GM18907 (cell line): Measurements from ENCODE around the gene SDHAF2.
A peak's percentile ranks its signal among the peaks of the same experiment; 100 is the strongest.
"Not testable (repeated sequence)": the region's sequence is repeated elsewhere in the genome, so short reads cannot be mapped to it uniquely, and the experiment has no call there.

ENCODE experiments used
- ATAC-seq: cut with Tn5 transposase; IDR thresholded peaks from one replicate; pipeline ENCODE4 v1.9.1; 2021; ENCODE audit warnings: mild to moderate bottlenecking, moderate library complexity; ENCODE audit not compliant: unreplicated experiment

The SDHAF2 gene

DNA sequence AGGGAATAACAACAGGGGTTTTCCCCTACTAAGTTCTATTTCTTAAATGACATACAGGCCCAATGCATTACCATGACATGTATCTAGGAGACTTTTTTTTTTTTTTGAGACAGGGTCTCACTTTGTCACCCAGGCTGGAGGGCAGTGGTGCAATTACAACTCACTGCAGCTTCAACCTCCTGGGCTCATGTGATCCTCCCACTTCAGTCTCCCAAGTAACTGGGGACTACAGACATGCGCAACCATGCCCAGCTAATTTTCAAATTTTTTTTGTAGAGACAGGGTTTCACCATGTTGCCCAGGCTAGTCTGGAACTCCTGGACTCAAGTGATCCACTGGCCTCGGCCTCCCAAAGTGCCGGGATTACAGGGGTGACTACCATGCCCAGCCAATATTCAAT is 7.7 kb upstream of the SDHAF2 start:
- ATAC-seq, result no peak

DNA sequence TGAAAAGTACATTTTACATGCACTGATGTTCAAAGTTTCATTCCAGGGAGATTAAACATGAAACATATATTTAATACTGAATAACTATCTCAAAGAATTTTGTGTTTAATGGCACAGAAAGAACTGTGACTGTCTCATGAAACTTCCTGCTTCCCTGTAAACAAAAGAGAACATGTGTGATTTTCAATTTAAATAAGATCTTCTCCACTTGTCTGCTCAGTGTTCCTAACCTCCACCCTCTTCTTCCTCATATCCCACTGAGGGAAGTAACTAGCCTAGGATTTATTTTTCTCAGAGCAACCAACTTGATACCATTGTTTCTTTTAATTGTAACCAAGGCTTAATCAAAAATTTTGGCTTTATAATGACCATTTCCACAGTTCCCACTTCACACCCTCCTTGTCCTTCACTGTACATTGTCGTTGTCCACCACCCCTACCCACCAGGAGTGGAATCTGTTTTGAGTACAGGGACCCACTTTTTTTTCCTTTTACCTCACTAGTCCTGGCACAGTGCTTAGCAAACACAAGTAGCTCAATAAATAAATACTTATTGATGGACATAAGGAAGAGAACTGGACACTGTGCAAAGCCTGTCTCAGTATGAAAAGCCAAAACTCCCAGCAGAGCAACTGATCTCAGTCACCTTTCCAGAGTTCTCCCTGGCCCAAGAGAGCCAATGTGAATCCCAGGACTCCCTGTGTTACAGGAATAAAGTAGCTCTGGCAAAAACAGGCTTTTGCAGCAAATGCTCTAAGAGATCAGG is 4.4 kb upstream of the SDHAF2 start:
- no peak for ATAC-seq

DNA sequence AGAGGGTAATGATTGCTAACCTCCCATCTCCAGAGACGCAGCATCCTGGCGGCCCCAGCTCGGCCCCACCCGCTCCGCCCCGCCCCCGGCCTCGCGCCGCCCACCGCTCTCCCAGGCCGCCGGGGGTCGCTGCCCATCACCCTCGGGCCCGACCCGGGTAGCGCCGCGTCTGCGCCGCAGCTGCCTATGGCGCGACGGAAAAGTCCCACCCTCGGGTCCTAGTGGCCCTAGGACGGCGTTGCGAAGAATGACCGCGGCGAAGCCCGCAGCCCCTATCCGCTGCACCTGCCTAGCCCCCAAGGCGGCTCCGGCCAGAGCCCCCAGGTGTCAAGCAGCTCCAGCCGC is 606 bp upstream of the SDHAF2 start:
- peak; percentile 62 for ATAC-seq

DNA sequence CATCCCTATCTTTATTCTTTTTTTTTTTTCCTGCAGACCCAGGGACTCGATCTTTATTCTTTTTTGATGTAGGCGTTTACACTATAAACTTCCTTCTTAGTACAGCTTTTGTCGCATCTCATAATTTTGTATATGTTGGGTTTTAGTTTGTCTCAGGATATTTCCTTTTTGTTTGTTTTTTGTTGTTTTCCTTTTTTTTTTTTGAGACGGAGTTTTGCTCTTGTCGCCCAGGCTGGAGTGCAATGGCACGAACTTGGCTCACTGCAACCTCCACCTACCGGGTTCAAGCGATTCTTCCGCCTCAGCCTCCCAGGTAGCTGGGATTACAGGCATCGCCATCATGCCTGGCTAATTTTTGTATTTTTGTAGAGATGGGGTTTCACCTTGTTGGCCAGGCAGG is 915 bp downstream of the SDHAF2 start:
- ATAC-seq, result not testable (repeated sequence)

DNA sequence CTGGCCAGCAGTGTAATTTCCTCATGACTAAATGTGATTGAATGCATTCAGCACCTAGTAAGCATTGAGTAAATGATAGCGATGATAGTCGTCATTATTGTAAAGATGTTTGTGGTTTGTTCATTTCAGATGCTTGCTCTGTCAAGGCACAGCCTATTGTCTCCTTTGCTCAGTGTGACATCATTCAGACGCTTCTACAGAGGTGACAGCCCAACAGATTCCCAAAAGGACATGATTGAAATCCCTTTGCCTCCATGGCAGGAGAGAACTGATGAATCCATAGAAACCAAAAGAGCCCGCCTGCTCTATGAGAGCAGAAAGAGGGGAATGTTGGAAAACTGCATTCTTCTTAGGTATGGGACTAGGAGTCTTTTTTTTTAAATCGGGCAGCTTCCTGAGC is 7.6 kb downstream of the SDHAF2 start:
- ATAC-seq, result no peak

DNA sequence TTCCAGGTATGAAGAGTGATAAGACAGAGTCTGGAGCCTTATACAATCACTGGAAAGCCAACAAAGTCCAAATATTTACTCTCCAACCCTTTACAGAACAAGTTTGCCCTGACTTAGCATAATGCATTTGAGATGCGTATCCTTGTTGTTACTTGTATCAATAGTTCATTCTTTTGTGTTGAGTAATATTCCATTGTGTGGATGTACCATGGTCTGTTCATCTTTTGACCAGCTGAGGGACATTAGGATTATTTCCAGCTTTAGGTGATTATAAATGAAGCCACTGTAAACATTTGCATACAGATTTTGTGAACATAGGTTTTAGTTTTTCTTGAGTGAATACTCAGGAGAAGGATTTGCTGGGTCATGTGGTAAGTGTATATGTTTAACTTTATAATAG is 9.7 kb downstream of the SDHAF2 start:
- no peak for ATAC-seq

DNA sequence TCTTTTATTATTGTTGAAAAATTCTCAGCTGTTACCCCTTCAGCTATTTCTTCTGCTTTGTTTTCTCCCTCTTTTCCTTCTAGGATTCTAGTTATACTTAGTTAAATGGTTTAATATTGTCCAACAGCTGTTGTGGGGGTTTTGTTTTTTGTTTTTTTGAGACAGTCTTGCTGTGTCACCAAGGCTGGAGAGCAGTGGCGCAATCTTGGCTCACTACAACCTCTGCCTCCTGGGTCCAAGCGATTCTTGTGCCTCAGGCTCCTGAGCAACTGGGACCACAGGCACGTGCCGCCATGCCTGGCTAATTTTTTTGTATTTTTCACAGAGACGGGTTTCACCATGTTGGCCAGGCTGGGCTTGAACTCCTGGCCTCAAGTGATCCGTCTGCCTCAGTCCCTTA is 12.7 kb downstream of the SDHAF2 start:
- ATAC-seq, result no peak

DNA sequence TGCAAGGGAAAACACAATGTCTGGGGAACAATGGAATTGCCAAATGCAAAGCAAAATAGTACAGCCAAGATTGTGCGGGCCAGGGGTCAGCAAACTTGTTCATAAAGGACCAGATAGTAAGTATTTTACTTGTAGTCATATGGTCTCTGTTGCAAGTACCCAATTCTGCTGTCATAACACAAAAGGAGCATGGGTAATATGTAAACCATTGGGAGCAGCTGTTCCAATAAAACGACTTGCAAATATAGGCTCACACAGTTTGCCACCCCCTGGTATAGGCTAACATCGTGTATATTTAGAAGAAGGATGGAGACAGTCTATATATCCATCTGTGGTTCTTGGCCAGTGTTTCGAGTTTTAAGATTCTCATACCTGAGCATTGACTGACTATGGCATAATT is 15.6 kb downstream of the SDHAF2 start:
- ATAC-seq, result no peak

DNA sequence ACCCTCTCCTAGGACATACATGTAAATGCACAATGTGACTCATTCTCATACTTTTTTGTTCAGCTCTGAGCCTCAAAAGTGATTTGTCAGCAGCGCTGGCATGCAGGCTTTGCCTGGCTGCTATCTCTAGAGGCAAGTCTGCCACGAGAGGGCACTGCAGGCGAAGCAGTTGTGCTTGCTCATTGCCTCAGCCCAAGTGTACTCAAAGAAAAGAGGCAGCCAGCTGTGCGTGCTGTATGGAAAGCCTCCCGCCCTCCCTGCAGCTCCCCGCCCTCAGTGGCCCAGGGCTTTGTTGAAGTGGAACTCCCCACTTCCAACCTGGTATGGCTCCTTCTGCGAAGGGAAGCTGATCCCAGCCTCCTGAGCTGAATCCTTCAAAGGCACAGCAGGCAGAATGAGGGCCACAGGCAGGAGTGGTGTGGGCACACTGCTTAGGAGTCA is 16.3 kb downstream of the SDHAF2 start:
- ATAC-seq, result peak; percentile 74

DNA sequence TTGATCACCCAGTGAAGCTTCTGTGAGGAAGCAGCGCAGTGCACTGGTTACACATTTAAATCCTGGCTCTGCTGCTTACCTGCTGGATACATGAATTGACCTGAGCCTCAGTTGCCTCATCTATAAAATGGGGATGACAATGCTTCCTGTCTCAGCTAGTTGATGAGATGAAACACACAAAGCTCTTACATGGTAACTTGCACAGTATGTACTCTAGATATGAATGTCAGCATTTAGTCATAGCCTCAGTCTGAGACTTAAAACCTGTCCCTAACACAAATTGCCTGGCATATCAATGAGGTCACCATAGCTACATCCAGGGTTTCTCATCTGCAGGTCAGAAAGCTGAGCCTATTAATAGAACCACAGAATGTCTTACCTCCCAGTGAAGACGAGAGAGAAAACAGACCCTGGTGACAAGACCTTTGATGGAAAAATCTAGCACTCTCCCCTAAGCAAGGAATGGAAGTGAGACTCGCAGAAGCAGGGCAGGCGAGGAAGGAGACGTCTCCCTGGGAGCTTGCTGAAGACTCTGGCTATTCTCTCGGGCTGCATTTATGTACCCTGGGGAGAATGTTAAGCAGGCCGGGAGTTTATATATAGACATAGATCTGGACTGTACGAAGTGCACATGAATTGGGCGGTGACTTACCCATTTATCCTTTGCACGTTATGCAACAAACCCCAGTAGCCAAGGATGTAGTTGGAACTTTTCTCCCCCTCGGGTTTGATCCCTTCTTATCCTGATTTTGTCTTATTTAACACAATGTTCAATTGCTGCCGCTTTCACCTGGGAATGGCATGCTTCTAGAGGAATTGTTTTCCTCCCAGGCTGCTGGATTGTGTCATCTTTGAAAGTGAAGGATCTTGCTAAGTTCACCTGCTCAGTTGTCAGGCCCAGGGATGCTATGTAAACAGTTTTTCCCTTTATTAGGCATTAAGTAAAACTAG is 18.0 kb downstream of the SDHAF2 start:
- ATAC-seq, result no peak

DNA sequence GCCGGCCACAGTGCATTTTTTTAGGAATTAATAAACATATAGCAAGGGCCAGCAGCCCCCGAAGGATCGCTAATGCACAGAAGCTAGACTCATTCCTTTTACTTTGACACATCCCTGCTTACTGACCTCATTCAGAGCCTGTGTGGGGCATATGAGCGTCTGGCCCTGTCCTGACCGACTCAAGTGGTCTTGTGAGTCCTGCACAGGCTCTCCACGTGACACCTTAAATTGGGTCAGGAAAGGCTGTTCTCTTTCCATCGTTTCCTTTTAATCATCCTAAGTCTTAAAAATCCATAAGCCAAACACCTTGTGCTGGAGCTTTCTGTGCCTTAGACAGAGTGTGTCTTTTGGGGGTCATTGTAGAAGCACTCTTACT is 18.6 kb downstream of the SDHAF2 start:
- no peak for ATAC-seq

DNA sequence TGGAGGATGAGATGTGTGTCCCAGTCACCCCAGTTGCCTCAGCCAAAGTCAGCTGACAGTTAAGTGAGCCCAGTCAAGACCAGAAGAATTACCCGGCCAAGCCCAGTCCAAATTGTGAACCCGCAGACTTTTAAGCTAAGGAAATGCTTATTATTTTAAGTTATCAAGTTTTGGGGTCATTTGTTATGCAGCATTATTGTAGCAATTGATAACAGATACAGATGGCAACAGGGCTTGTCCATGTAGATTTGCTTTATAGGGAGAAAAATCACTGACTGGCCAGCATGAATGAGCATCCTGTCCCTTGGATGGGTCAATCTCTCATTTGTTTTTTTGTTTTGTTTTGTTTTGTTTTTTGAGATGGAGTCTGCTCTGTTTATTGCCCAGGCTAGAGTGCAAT is 22.9 kb downstream of the SDHAF2 start:
- ATAC-seq, result no peak

DNA sequence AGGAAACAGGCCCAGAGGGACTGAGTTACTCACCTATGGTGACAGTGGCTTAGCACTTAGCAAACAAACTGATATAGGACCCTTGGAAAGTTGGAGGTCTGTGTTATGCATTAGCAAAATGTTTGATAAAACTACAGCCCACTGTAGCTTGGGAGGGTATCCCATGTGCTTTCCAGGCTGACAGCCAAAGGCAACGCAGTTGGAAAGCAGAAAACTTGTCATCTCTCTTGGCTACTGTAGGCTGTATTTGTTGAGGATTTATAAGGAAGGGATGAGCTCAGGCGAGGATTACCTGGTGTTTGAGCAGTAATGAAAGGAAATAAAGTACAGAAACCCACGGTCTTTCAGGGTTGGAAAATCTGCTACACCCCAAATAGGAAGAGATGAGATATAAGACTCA is 23.8 kb downstream of the SDHAF2 start:
- ATAC-seq, result no peak

DNA sequence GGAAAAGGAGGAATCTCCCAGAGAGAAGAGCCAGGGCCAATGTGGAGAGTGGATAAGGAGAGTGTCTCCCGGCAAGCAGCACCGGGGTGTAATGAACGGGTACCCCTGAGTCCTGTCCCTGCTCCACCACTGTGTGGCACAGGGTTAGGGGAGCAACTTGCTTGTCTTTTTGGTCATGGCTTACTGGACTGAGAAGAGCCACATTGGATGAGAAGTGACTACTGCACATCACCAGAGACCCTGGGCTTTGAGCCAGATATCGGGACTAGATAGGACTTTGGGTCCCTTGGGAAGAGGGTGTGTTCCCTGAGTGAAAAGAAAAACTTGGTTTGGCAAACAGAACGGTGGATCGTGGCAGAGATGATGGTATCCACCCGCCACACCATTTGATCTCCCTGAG is 24.6 kb downstream of the SDHAF2 start:
- no peak for ATAC-seq

DNA sequence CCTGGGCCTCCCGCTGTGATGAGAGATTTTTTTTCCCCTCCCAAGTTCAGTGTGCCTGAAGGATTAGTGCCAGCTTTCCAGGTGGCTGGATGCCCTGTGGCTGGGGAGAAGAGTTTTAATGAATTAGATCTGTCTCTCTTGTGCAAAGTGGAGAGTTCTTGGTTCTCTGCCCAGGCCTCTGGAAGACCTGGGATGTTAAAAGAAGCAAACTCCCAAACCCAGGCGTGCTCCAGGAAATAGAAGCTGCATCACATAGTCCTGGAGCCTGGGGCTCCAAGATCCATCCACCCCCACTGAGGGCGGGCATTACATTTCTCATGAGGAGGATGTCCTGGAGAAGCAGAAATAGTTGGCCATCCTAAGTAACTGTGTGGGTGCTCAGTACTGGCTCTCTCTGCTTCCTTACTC is 30.6 kb downstream of the SDHAF2 start:
- ATAC-seq, result no peak

DNA sequence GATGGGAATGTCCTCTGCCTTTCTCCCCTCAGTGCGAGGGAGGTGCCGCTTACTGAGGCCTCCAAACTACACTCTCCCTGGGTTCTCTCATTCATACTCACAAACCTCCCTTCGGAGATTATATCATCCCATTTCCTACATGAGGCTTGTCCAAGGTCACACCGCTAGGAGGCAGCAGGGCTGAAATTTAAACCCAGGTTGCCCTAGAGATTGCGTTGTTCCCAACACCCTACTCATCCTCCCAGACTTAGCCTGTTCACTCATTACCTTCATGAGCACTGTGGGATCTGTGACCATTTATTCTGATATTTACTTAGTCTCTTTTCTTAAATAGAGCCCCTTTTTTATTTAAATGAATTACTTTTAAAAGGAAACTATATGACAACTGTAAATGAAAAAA is 31.1 kb downstream of the SDHAF2 start:
- ATAC-seq, result no peak

DNA sequence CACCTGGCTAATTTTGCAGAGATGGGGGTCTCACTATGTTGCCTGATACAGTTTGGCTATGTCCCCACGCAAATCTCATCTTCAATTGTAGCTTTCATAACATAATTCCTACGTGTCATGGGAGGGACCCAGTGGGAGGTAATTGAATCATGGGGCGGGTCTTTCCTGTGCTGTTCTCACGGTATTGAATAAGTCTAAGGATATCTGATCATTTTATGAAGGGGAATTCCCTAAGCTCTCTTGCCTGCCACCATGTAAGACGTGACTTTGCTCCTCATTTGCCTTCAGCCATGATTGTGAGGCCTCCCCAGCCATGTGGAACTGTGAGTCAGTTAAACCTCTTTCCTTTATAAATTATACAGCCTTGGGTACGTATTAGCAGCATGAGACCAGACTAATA is 37.7 kb downstream of the SDHAF2 start:
- ATAC-seq, result not testable (repeated sequence)

DNA sequence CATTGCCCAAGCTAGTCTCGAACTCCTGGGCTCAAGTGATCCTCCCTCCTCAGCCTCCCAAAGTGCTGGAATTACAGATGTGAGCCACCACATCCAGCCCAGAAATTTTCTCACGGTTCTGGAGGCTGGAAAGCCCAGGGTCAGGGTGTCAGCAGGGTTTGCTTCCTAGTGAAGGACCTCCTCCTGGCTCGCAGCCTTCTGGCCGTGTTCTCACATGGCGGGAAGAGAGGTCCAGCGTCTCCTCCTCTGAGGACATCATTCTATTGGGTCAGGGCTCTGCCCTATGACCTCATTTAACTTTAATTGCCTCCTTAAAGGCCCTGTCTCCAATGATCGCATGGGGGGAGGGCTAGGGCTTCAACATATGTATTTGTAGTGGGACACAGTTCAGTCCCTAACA is 38.1 kb downstream of the SDHAF2 start:
- no peak for ATAC-seq

DNA sequence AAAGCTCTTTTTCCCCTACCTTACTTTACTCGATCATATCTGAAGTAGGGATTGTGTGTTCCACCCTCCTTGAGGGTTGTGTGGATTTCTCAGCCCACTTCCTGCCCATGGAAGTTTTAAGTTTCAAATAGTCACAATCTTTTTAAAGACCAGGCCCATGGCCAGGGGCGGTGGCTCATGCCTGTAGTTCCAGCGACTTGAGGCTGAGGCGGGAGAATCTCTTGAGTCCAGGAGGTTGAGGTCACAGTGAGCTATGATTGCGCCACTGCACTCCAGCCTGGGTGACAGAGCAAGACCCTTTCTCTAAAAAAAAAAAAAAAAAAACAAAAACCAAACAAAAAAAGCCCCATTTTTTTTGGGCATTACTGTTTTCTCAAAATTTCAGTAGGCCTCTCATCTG is 42.4 kb downstream of the SDHAF2 start:
- no peak for ATAC-seq

DNA sequence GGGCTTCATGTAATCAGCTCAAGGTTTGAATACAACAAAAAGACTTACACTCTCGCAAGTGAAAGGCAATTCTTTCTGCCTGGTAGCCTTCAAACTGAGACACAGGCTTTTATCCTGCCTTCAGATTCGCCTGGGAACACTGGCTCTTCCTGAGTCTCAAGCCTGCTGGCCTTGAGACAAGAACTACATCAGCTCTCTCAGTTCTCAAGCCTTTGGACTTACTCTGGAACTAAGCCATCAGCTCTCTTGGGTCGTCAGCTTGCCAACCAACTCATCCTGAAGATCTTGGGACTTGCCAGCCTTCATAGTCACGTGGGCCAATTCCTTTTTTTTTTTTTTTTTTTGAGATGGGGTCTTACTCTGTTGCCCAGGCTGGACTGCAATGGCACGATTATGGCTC is 42.9 kb downstream of the SDHAF2 start:
- ATAC-seq, result no peak

DNA sequence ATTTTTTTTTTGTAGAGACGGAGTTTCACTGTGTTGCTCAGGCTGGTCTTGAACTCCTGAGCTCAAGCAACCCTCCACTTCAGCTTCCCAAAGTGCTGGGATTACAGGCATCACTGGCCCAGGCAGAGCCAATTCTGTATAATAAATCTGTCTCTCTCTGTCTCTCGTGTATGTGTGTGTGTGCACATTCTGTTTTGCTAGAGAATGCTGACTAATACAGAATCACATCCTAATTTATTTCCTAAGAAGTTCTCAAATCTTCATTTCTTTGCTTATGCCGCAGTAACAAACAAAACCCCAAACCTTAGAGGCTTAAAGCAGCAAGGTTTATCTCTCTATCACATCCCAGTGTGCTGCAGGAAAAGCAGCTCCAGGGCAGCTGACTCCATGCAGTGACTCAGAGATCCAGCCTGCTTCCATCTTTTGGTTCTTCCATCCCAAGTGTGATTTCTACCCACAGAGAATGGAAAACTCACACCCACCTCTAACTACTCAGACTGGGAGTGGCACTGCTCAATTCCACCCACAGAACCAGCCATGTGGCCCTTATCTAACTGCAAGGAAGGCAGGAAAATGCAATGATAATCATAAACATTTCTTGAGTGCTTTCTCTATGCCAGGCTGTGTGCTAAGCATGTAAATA is 43.6 kb downstream of the SDHAF2 start:
- ATAC-seq, result no peak
